H1 (cell line): ENCODE data around the gene RNASE13. TPM values are rescaled to one million over a fixed set of nuclear protein-coding genes. Genes with fewer than 3 reads are reported as not detected.

Experiments
- CTCF ChIA-PET: fragments of 300-600 bp; sonication (Branson Sonifier 250); formaldehyde crosslinking; loops from one replicate; lab custom pipeline; 2021; ENCODE audit not compliant: partially characterized antibody; lab: Charles Lee
- POLR2A ChIA-PET: fragments of 300-600 bp; sonication (Branson Sonifier 250); formaldehyde crosslinking; loops from one replicate; lab custom pipeline; 2021; ENCODE audit warnings: inconsistent platforms; ENCODE audit not compliant: partially characterized antibody; lab: Charles Lee
- DNase-seq, 2 experiments: peaks; one replicate each; pipeline versions ENCODE4 v3.0.0 to v3.0.0-alpha.2; 2010 to 2022; ENCODE audit warnings: low spot score in 2 of 2, low read depth in 1 of 2, mixed read lengths in 1 of 2
- FAIRE-seq: peaks from 2 replicates; lab custom pipeline; 2011; peaks lifted over from hg19 to GRCh38; lab: Jason Lieb, UNC
- H2AFZ ChIP-seq: 2 replicates; pipeline ENCODE4 v1.8.1; 2012; ENCODE audit warnings: low read length, inconsistent platforms
- H2AK5ac ChIP-seq: 2 replicates; pipeline ENCODE4 v1.6.1; 2013; ENCODE audit warnings: low read depth, low read length
- H2BK120ac ChIP-seq: replicated peaks from 2 replicates; pipeline ENCODE3; 2013; ENCODE audit warnings: low read depth, low read length, inconsistent platforms
- H2BK12ac ChIP-seq: 2 replicates; pipeline ENCODE4 v1.6.1; 2013; ENCODE audit warnings: low read depth, low read length
- H2BK15ac ChIP-seq: 2 replicates; pipeline ENCODE4 v1.6.1; 2013; ENCODE audit warnings: low read length
- H2BK20ac ChIP-seq: 2 replicates; pipeline ENCODE4 v1.6.1; 2013; ENCODE audit warnings: low read length
- H2BK5ac ChIP-seq: 2 replicates; pipeline ENCODE4 v1.6.1; 2013; ENCODE audit warnings: low read depth, low read length
- H3K14ac ChIP-seq: 2 replicates; pipeline ENCODE4 v1.6.1; 2013; ENCODE audit warnings: inconsistent platforms; ENCODE audit not compliant: insufficient read length
- H3K18ac ChIP-seq: 2 replicates; pipeline ENCODE4 v1.6.1; 2013; ENCODE audit warnings: low read length; ENCODE audit errors: extremely low read depth
- H3K23ac ChIP-seq: 2 replicates; pipeline ENCODE4 v1.6.1; 2013; ENCODE audit warnings: inconsistent platforms; ENCODE audit not compliant: insufficient read length
- H3K23me2 ChIP-seq: 2 replicates; pipeline ENCODE4 v1.6.1; 2013; ENCODE audit warnings: low read depth, low read length
- H3K27ac ChIP-seq: 2 replicates; pipeline ENCODE4 v1.6.1; 2011; ENCODE audit warnings: low read depth, low read length, inconsistent platforms
- H3K27me3 ChIP-seq, 4 experiments: replicated peaks in 1 of 4; 1 replicate in 1 of 4; 2 replicates in 3 of 4; pipeline versions ENCODE4 v1.6.1 to v1.8.1; 2011 to 2013; ENCODE audit warnings: low read length in 3 of 4, mild to moderate bottlenecking in 3 of 4, inconsistent platforms in 2 of 4, mixed read lengths in 2 of 4, moderate library complexity in 1 of 4; ENCODE audit not compliant: control insufficient read depth in 3 of 4, insufficient read depth in 3 of 4; ENCODE audit errors: extremely low read depth in 1 of 4
- H3K36me3 ChIP-seq, 4 experiments: 2 replicates each; pipeline versions ENCODE4 v1.6.1 to v1.8.1; 2011 to 2013; ENCODE audit warnings: mild to moderate bottlenecking in 4 of 4, low read length in 3 of 4, moderate library complexity in 2 of 4, control low read depth in 1 of 4, inconsistent platforms in 1 of 4; ENCODE audit not compliant: insufficient read depth in 4 of 4, control insufficient read depth in 2 of 4
- H3K4ac ChIP-seq: replicated peaks from 2 replicates; pipeline ENCODE3; 2013; ENCODE audit warnings: low read length, low read depth, mixed read lengths, inconsistent platforms; ENCODE audit not compliant: insufficient read length
- H3K4me1 ChIP-seq, 4 experiments: replicated peaks in 1 of 4; 1 replicate in 1 of 4; 2 replicates in 3 of 4; pipeline versions ENCODE4 v1.6.1 to v1.8.1; 2011 to 2013; ENCODE audit warnings: low read length in 3 of 4, inconsistent platforms in 2 of 4, mixed read lengths in 1 of 4; ENCODE audit not compliant: insufficient read depth in 4 of 4, control insufficient read depth in 3 of 4
- H3K4me2 ChIP-seq, 2 experiments: 2 replicates each; pipeline versions ENCODE4 v1.6.1 to v1.8.1; 2011 to 2013; ENCODE audit warnings: low read depth in 2 of 2, low read length in 2 of 2, control low read depth in 1 of 2, inconsistent platforms in 1 of 2, mild to moderate bottlenecking in 1 of 2; ENCODE audit not compliant: insufficient read depth in 1 of 2
- H3K4me3 ChIP-seq, 4 experiments: fragments of 200-600, 300-600 bp in 1 of 4; sonication (generic), shearing (Covaris generic), sonication (Bioruptor Twin) in 1 of 4; 2 replicates each; pipeline versions ENCODE4 v1.5.1 to v1.8.1; 2011 to 2016; ENCODE audit warnings: low read length in 4 of 4, low read depth in 3 of 4, control low read depth in 2 of 4, inconsistent platforms in 2 of 4, mild to moderate bottlenecking in 2 of 4, mixed read lengths in 1 of 4, moderate library complexity in 1 of 4; ENCODE audit not compliant: insufficient read depth in 2 of 4; ENCODE audit errors: extremely low read depth in 1 of 4
- H3K56ac ChIP-seq: replicated peaks from 2 replicates; pipeline ENCODE3; 2013; ENCODE audit warnings: low read depth, mild to moderate bottlenecking, mixed read lengths, low read length, inconsistent platforms; ENCODE audit not compliant: insufficient read length
- H3K79me1 ChIP-seq: 2 replicates; pipeline ENCODE4 v1.6.1; 2013; ENCODE audit warnings: low read depth, low read length, control low read depth
- H3K79me2 ChIP-seq, 2 experiments: 2 replicates each; pipeline versions ENCODE4 v1.6.1 to v1.8.1; 2012 to 2013; ENCODE audit warnings: low read length in 2 of 2, mild to moderate bottlenecking in 2 of 2, inconsistent platforms in 1 of 2; ENCODE audit not compliant: insufficient read depth in 2 of 2, control insufficient read depth in 1 of 2
- H3K9ac ChIP-seq, 4 experiments: replicated peaks in 1 of 4; 1 replicate in 1 of 4; 2 replicates in 3 of 4; pipeline versions ENCODE4 v1.6.1 to v1.8.1; 2011 to 2013; ENCODE audit warnings: low read depth in 3 of 4, low read length in 3 of 4, control low read depth in 2 of 4, mild to moderate bottlenecking in 2 of 4, moderate library complexity in 2 of 4, inconsistent platforms in 1 of 4; ENCODE audit errors: extremely low read depth in 1 of 4
- H3K9me3 ChIP-seq, 2 experiments: 2 replicates each; pipeline versions ENCODE4 v1.6.1 to v1.8.1; 2012 to 2013; ENCODE audit warnings: mild to moderate bottlenecking in 2 of 2, moderate library complexity in 2 of 2, control low read depth in 1 of 2, inconsistent platforms in 1 of 2, low read depth in 1 of 2, low read length in 1 of 2, mixed read lengths in 1 of 2; ENCODE audit not compliant: insufficient read depth in 2 of 2
- H4K20me1 ChIP-seq, 2 experiments: replicated peaks in 1 of 2; 2 replicates each; pipeline versions ENCODE3 to v1.8.1; 2011 to 2013; ENCODE audit warnings: inconsistent platforms in 2 of 2, low read length in 2 of 2, mild to moderate bottlenecking in 1 of 2; ENCODE audit not compliant: insufficient read depth in 2 of 2, control insufficient read depth in 1 of 2
- H4K5ac ChIP-seq: 2 replicates; pipeline ENCODE4 v1.6.1; 2013; ENCODE audit warnings: low read length, low read depth, mixed read lengths, inconsistent platforms; ENCODE audit not compliant: insufficient read length
- H4K8ac ChIP-seq: 2 replicates; pipeline ENCODE4 v1.8.0; 2013; ENCODE audit warnings: mild to moderate bottlenecking, moderate library complexity, low read length, inconsistent platforms; ENCODE audit not compliant: insufficient read depth; ENCODE audit errors: extremely low read depth
- H4K91ac ChIP-seq: replicated peaks from 2 replicates; pipeline ENCODE3; 2013; ENCODE audit warnings: low read length, mixed read lengths, inconsistent platforms; ENCODE audit not compliant: insufficient read length
- BCL11A ChIP-seq, 2 experiments: IDR thresholded peaks; one replicate each; pipeline ENCODE4 v1.6.1; 2011; ENCODE audit warnings: low read depth in 2 of 2, low read length in 2 of 2, mild to moderate bottlenecking in 2 of 2
- CTBP2 ChIP-seq: IDR thresholded peaks from 2 replicates; pipeline ENCODE4 v1.7.0; 2011; ENCODE audit warnings: borderline replicate concordance, mild to moderate bottlenecking, moderate library complexity, mixed read lengths, low read length; ENCODE audit not compliant: insufficient read depth, insufficient read length
- EGR1 ChIP-seq: IDR thresholded peaks from 2 replicates; pipeline ENCODE4 v1.6.1; 2011; ENCODE audit warnings: low read depth, low read length, borderline replicate concordance
- GTF2F1 ChIP-seq: IDR thresholded peaks from 2 replicates; pipeline ENCODE4 v1.6.1; 2012; ENCODE audit warnings: low read depth, low read length, improper control_type of control experiment, borderline replicate concordance
- PHF8 ChIP-seq: fragments of 200-600 bp; sonication (generic); conservative IDR thresholded peaks from 2 replicates; pipeline ENCODE4 v1.7.1; 2012; ENCODE audit warnings: low read depth, mild to moderate bottlenecking, inconsistent platforms, low read length, moderate library complexity
- RBBP5 ChIP-seq: IDR thresholded peaks from 2 replicates; pipeline ENCODE4 v1.7.1; 2012; ENCODE audit warnings: low read depth, mild to moderate bottlenecking, inconsistent platforms, low read length, moderate library complexity, borderline replicate concordance
- SIRT6 ChIP-seq: IDR thresholded peaks from one replicate; pipeline ENCODE4 v1.7.1; 2012; ENCODE audit warnings: low read length, inconsistent platforms
- TCF12 ChIP-seq: IDR thresholded peaks from 2 replicates; pipeline ENCODE4 v1.6.1; 2011; ENCODE audit warnings: low read depth, mild to moderate bottlenecking, low read length
- WGBS, 2 experiments: shearing (Covaris generic) in 1 of 2; methylation state at CpG; one replicate each; pipeline versions ENCODE4 v1.1.6 to v1.1.7; 2013 to 2015; ENCODE audit warnings: low lambda C conversion rate in 2 of 2, mixed read lengths in 2 of 2, inconsistent platforms in 1 of 2, low coverage in 1 of 2, missing lambda C conversion rate in 1 of 2; ENCODE audit not compliant: insufficient replicate concordance in 2 of 2, insufficient coverage in 1 of 2, insufficient read length in 1 of 2; ENCODE audit errors: extremely low coverage in 1 of 2, missing lambda C conversion rate in 1 of 2; 5-methylcytosine and 5-hydroxymethylcytosine counted together
- polyA plus RNA-seq, 7 experiments: library from polyadenylated mRNA; depleted of rRNA in 3 of 7; stranded (reverse) in 5 of 7; unstranded in 2 of 7; fragments of >200 nt in 5 of 7; fragments of 200-250 nt in 2 of 7; gene quantifications; 1 replicate in 5 of 7; 2 replicates in 1 of 7; 4 replicates in 1 of 7; pipeline versions ENCODE4 v1.2.1 to v1.2.3, GENCODE V29; 2011 to 2013; ENCODE audit warnings: missing spikeins in 2 of 7, mixed read lengths in 2 of 7
- total RNA-seq: library from RNA; stranded (reverse); fragmentation: NEBNext Ultra II Directional; extraction: Animal tissue kit (Norgen Biotek cat#: 25700); gene quantifications from 2 replicates; pipeline ENCODE4 v1.2.1, GENCODE V29; 2021
- TF ChIP-seq, protein P1 (sequence below): IDR thresholded peaks from 2 replicates; pipeline ENCODE4 v1.6.1; 2012; ENCODE audit warnings: inconsistent platforms

The RNASE13 gene
- total and polyA plus RNA-seq, 2 of the 8 experiments (the other 6 are each of a cell fraction or from before 2014, with no cell fraction given): not detected

DNA sequence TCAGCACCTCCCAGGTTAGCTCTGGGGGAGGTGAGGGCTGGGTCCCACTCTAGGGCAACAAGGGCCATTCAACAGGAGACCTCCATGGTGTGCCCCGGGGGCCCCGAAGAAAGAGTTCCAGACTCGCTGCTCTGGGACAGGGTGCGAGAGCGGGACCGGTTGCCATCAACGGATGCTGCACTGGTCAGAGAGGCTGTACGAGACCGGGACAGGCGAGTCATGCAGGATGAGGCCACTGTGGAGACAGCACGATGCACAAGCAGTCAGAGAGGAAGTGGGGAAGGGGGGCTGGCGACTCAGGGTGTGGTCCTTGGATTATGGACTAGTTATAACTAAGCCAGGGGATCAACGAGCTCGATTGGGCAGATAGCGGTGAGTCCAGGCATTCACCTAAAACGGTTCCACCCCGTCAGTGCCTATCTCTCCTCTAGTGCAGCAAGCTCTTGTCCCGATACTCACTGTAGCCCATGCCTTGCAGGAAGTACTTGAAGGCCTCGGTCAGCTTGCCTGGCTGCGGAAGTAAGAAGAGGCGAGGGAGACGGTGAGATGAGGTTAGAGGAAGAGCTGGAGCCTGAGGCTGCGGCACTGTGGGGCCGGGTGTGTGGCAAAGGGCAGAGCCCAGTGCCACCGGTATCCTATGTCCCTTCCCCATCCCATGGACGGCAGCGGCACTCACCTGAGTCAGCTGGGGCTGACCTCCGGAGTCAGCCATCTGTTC, 16.9 kb downstream of the RNASE13 start:
- ChIA-PET CTCF (interaction anchor here (0.9 to 16.1 kb wide), 11 partner anchors 8 to 160 kb away, joined by 3 to 371 read pairs (median 31); partner anchors contain the start of genes ARHGEF40, RNASE13, RNASE7 and SLC39A2), POLR2A (interaction anchor here (1.2 to 1.4 kb wide), 3 partner anchors 22 to 53 kb away, joined by 3 read pairs; partner anchors contain the start of gene ARHGEF40)
- Histone ChIP-seq H2BK12ac (no peak overlapping the region), H3K27me3 (peaks cover 0 to 4% (median under 1%) of the 10 kb centered on the region in 4 experiments; a peak in 3 of 7 replicates), H3K18ac (no peak overlapping the region), H3K4me1 (peaks cover 2 to 7% (median 5%) of the 10 kb centered on the region in 4 experiments; a peak in 5 of 7 replicates), H2BK15ac (no peak overlapping the region), H3K4me2 (no peak overlapping the region), H3K9me3 (no peaks in the 10 kb centered on the region), H3K79me1 (no peaks in the 10 kb centered on the region), H2AFZ (no peak overlapping the region), H3K36me3 (peaks cover 0 to 5% (median under 1%) of the 10 kb centered on the region in 4 experiments; a peak in 3 of 8 replicates), H3K4me3 (no peak overlapping the region), H3K9ac (no peak overlapping the region), H3K27ac (no peak overlapping the region), H4K20me1 (no peaks in the 10 kb centered on the region), H2AK5ac (no peak overlapping the region), H4K5ac (no peak overlapping the region), H2BK5ac (no peak overlapping the region), H2BK120ac (no peak overlapping the region), H3K23me2 (0 out of 2 replicates have a peak, but pooled peaks cover 2% of the 10 kb centered on the region), H3K4ac (no peak overlapping the region), H3K23ac (no peak overlapping the region), H4K91ac (no peak overlapping the region), H3K79me2 (no peaks in the 10 kb centered on the region), H3K56ac (no peak overlapping the region), H4K8ac (no peak overlapping the region), H3K14ac (no peak overlapping the region), H2BK20ac (no peak overlapping the region)
- WGBS, 2 experiments: 91% methylated on average over 28 of the region's 28 CpGs; no CpG with 5 or more reads in 1 of the 2 experiments
- FAIRE-seq (no peak), DNase-seq (no peak)
- TF ChIP-seq EGR1 (no peak), RBBP5 (no peak), PHF8 (no peak), CTBP2 (no peak), GTF2F1 (no peak), SIRT6 (no peak), TCF12 (no peak), BCL11A (IDR thresholded peaks at IDR 0.05; ENCODE audit: low read depth in 2 of 2, low read length in 2 of 2) (no peak)
- TF ChIP-seq, protein P1, sequence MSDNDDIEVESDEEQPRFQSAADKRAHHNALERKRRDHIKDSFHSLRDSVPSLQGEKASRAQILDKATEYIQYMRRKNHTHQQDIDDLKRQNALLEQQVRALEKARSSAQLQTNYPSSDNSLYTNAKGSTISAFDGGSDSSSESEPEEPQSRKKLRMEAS: no peak
